ENCODE data around the gene HAVCR1.
"Not testable (repeated sequence)": the region's sequence is repeated elsewhere in the genome, so short reads cannot be mapped to it uniquely, and the experiment has no call there.

HAVCR1 gene

DNA sequence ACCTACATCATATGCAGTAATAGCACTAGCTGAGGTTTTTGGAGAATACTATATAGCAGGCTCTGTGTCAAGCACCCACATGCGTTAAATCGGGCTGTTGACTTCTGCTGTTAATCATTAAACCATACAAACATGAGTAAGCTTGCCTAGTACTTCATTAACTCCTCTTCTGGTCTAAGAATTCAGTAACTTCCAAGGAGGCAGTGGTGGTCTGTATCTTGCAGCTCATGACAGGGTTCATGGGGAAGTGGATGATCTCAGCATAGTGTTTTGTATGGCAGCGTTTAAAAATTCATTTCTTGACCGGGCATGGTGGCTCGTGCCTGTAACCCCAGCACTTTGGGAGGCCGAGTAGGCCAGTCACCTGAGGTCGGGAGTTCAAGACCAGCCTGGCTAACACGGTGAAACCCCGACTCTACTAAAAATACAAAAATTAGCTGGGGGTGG is at the start of gene HAVCR1:
Gene HAVCR1 (minus strand): TSS at position 24 of the 447 bp plus-strand sequence. CDS start 1,173 bp downstream, outside the sequence.
- no peak for DNase-seq

DNA sequence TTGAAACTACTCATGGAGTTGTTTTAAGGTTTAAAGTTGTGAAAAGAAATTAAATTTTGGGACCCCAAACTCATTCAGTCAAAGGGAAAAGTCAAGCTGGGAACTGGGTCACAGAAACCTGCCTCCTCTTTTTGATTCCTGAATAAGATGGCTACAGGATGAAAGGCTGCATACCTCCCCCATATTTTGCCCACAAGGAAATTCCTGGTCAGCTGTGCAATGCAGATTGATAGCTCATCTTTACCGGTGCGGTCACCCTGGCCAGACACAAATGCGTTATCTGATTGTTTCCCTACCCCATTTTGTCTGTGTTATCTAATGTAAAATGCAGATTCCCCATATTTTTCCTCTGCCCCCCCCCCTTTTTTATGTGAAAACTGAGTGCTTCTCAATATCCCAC is 48.6 kb upstream of the HAVCR1 start:
- DNase-seq = peak; percentile 62

GRCh38 chr5:157106630-157107461 is 47.9 kb upstream of the HAVCR1 start:
- DNase-seq = peak; percentile 94

DNA sequence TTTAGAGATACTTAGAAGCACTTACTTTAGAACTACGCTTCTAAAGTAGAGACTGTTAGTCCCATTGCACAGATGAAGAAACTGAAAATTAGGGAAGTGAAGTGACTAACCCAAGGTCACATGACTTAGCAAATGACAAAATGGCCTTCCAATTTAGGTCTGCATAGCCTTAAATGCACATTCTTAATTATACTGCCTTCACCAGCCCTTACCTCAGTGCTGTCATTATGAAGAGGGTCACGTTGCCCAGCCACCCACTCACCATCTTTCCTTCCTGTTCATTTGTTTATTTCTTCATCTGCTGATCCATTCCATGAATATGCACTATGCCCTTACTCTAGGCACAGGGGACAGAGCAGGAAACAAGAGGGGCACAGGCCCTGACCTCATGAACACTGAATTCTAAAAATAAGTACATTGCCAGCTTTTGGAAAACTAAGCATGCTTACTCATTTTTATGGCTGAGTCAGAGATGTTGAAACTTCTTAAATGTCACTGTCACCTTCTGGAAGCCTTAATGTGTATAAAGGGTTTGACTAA is 41.3 kb upstream of the HAVCR1 start:
- DNase-seq = peak; percentile 97

DNA sequence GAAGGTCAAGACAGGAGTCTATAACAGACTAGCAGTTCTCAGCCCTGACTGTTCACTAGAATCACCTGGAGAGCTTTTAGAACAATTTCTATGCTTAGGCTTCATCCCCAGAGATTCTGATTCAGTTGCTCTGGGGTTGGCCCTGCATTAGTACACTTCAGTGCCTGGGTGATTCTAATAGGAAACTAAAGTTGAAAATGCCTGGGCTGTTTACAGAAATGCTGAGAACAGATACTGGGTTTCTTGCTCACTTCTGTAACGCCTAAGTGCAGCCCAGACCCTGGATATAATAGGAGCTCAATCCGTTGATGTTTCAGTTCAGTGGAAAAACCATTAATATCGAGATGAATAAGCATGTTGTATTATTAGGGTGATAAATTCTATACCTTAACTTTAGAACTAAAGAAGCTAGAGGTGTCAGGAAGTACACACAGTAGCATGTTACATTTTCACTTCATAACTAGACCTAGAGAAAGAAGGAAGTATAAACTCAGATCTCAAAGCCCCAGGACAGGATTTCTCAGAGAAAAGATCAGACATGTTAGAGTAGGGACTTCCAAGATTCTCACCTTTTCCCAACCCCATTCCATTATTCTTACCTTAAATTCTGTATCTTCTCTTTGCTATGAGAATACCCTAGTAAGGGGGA is 29.6 kb upstream of the HAVCR1 start:
- DNase-seq = no peak

DNA sequence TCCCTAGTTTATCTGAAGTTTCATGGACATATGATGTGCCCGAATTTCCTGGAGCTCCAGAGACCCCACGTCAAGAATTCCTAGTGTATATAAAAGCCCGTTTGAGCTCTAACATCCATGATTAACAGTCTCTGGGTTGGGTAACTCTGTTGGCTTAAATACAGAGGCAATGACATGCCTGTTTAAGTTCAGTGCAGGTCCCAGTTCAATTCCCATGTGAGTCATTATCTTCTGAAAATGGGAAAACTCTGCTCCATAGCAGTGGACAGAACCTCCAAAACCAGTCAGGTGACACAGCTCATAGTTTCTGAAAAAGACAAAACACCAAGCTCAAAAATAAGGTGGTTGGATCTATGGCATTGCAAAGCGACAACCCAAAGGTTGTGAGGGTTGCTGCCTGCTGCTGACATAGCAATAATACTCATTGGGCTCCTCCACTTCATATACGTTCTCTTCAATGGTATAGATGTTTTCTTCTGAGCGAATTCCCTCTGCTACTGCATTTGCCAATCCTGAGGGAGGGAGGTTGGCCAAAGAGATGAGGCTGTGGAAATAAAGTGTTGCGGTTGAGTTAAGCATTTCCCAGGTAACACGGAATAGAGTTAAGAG is 27.9 kb upstream of the HAVCR1 start:
- no peak for DNase-seq

DNA sequence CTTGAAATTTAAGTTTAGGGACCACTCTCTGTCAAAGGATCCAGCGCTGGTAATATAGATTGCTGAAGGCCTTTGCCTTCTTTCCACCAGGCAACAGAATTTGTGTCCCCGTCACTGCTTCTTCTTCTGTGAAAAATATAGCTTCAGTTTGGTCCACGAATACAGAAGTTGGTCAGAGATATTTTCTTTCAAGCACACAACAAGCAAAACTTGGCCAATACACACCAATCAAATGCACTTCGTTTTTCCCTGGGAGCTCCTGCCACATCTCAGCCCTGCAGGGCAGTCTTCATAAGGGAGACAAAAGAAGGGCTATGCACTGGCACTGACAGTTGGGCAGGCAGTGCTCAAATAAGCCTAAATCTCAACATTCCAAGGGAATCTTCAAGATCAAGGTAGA is 27.0 kb upstream of the HAVCR1 start:
- DNase-seq = no peak

DNA sequence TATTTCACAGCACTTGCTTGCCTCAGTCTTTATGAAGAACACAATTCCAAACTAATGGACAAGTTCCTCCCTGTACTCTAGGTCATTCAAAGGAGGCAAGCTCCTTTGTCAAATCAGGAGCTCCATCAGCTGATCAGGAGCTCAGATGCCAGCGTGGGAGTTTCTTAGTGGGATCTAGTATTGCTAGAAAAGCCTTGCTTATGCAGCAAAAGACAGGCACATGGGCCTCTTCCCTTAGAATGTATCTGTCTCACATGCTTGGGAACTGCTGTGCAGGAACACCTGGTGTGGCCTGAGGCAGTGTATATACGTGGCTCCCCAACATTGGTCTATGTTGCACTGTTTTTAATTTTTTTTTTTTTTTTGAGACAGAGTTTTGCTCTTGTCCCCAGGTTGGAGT is 21.4 kb upstream of the HAVCR1 start:
- DNase-seq = no peak

- peak; percentile 24 for DNase-seq
Observed at GRCh38 chr5:157076558-157076957, 17.6 kb upstream of the HAVCR1 start.

DNA sequence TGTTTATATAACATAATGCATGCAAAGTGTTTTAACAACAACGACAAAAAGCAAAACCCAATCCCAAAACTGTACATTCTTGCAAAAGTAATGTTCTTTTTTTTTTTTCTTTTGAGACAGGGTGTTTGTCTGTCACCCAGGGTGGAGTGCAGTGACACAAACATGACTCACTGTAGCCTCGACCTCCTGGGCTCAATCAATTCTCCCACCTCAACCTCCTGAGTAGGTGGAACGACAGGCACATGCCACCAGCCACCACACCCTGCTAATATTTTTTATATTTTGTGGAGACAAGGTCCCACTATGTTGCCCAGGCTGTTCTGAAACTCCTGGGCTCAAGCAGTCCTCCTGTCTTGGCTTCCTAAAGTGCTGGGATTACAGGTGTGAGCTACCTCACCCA is 13.6 kb upstream of the HAVCR1 start:
- DNase-seq = no peak

- DNase-seq = no peak
Observed at GRCh38 chr5:157069949-157070348, 11.0 kb upstream of the HAVCR1 start.

DNA sequence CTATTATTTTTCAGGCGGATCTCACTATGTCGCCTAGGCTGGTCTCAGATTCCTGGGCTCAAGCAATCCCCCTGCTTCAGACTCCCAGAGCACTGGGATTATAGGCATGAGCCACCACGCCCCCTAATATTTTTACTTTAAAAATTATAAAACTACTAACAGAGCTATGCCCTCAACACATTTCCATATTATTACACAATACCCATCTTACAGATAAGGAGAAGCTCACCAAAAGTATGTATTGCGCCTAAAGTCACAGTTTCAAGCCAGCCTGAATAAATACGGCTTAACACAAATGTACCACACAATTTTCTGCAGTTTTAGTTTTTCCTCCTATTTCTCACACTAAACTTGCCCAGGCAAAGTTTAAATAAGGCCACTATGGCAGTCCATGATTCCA is 9.9 kb upstream of the HAVCR1 start:
- no peak for DNase-seq

DNA sequence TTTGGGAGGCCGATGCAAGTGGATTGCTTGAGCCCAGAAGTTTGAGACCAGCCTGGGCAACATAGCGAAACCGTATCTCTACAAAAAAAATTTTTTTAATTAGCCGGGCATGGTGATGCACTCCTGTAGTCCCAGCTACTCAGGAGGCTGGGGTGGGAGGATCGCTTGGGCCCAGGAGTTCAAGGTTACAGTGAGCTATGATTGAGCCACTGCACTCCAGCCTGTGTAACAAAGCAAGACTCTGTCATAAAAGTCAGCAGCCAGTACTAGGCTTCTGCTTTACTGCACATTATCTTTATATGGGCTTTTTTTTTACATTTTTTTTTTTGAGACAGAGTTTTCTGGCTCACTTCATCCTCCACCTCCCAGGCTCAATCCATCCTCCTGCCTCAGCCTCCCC is 9.4 kb upstream of the HAVCR1 start:
- DNase-seq = no peak

DNA sequence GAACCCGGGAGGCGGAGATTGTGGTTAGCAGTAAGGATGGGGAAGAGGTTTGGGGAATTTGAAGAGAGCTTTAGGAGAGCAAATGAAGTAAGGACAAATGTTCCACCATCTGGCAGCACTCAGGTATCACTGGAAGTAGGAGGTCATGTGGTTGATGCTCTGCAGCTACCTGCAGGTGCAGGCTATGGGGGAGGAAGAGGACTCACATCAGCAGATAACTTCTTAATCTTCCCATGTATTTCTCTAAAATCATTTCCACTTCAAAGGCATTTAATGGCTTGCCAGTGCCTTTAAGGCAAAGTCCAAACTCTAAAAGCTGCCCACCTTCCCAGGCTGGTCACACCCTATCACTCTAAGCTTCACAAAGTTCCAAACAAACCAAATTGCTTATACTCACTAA is 8.1 kb upstream of the HAVCR1 start:
- no peak for DNase-seq

DNA sequence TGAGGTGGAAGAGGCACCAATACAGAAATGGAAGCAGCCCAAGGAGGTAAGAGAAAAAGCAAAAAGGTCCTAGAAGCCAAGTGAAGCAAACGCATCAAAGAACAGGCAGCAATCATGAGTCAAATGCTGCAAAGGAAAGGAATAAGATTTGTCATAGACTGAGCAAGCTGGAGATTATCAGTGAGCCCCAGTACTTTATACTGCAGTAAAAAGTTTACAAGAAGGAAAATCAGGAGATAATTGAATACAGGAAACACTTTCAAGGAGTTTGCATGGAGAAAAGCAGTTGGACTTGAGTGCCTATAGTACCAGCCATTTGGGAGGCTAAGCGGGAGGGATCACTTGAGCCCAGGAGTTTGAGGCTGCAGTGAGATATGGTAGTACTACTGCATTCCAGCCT is 7.2 kb upstream of the HAVCR1 start:
- DNase-seq = no peak

- DNase-seq = no peak
Observed at GRCh38 chr5:157063776-157064430, 5.0 kb upstream of the HAVCR1 start.

- peak; percentile 28 for DNase-seq
Observed at GRCh38 chr5:157059891-157060290, 975 bp upstream of the HAVCR1 start.

DNA sequence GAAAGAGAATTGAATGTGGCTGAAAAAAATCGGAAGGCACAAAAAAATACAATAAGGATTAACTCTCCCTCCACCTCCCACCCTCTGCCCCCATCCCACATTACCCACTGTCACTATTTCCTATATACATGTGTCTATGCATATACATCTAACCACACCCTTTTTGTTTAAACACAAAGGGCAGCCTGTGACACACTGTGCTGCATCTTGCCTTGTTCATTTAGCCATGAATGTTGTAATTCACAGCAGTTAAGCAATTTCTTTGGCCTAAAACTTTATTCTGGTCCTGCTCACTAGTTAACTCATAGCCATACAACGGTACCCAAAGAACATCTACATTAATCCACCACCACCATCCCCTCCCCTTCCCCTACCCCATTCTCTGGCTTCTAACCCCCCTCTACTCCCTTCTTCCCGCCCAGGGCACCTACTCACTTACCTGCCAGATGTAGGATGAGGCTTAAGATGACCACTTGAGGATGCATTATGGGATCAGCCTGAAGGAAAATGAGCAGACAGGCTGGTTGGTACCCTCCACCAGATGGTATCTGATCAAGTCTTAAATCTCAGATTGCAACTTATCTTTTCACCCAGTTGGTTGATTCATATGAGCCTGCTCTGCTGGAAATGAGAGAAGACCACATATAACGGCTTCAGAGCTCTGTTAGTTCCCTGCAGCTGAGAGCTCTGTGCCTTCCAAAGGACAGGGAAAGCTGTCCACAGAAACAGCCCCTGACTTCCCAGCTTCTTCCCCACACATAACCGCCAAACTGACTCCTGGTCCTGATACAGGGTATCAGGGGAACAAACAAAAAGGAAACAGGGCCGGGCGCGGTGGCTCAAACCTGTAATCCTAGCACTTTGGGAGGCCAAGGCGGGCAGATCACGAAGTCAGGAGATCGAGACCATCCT is 1.2 kb downstream of the HAVCR1 start:
- no peak for DNase-seq

- not testable (repeated sequence) for DNase-seq
Observed at GRCh38 chr5:157056848-157057247, 2.1 kb downstream of the HAVCR1 start.

- no peak for DNase-seq
Observed at GRCh38 chr5:157051604-157052245, 7.2 kb downstream of the HAVCR1 start.

- no peak for DNase-seq
Observed at GRCh38 chr5:157050050-157050449, 8.9 kb downstream of the HAVCR1 start.
